CD4-positive, alpha-beta T cell (primary cell): Measurements from ENCODE around the gene METTL15. TPM values are rescaled to one million over a fixed set of nuclear protein-coding genes. Genes with fewer than 3 reads are reported as not detected.

Experiments
- ATAC-seq: fragments of 200-7000 bp; cut with Tn5 transposase; one replicate; pipeline ENCODE4 v1.10.0; 2022; ENCODE audit warnings: mild to moderate bottlenecking; ENCODE audit not compliant: poor library complexity
- CTCF ChIA-PET: fragments of 350-600 bp; sonication (Branson Sonifier 250); formaldehyde crosslinking; loops from one replicate; lab custom pipeline; 2021; ENCODE audit warnings: antibody characterized with exemption, inconsistent platforms; lab: Charles Lee
- POLR2A ChIA-PET: fragments of 350-600 bp; sonication (Branson Sonifier 250); formaldehyde crosslinking; loops from one replicate; lab custom pipeline; 2021; ENCODE audit warnings: antibody characterized with exemption, inconsistent platforms; lab: Charles Lee
- DNase-seq, 14 experiments: peaks; one replicate each; pipeline ENCODE4 v3.0.0-alpha.2; 2013 to 2020; ENCODE audit warnings: mixed read lengths in 2 of 14
- H3K27ac ChIP-seq, 2 donors: one replicate each; pipeline versions ENCODE4 v1.5.1 to v1.7.0; 2013; ENCODE audit warnings: low read length in 2 of 2, low read depth in 1 of 2, mild to moderate bottlenecking in 1 of 2
- H3K27me3 ChIP-seq, 2 experiments: 1 replicate in 1 of 2; 2 replicates in 1 of 2; pipeline versions ENCODE4 v1.6.1 to v1.7.0; 2013; ENCODE audit warnings: low read length in 2 of 2, control low read depth in 1 of 2, mild to moderate bottlenecking in 1 of 2, moderate library complexity in 1 of 2; ENCODE audit not compliant: insufficient read depth in 2 of 2, control insufficient read depth in 1 of 2
- H3K36me3 ChIP-seq: one replicate; pipeline ENCODE4 v1.6.1; 2013; ENCODE audit warnings: low read length, control low read depth; ENCODE audit not compliant: insufficient read depth
- H3K4me1 ChIP-seq: one replicate; pipeline ENCODE4 v1.6.1; 2013; ENCODE audit warnings: low read length, control low read depth; ENCODE audit not compliant: insufficient read depth
- H3K4me3 ChIP-seq: one replicate; pipeline ENCODE4 v1.5.1; 2013; ENCODE audit warnings: mild to moderate bottlenecking, low read length, moderate library complexity
- H3K9me3 ChIP-seq, 2 experiments: 1 replicate in 1 of 2; 2 replicates in 1 of 2; pipeline versions ENCODE4 v1.6.1 to v1.7.0; 2013; ENCODE audit warnings: low read length in 2 of 2, mild to moderate bottlenecking in 2 of 2, control low read depth in 1 of 2, moderate library complexity in 1 of 2; ENCODE audit not compliant: control insufficient read depth in 1 of 2, insufficient read depth in 1 of 2
- H3K27ac Mint-ChIP-seq: one replicate; pipeline ENCODE4 v1.8.0; 2020; ENCODE audit warnings: mixed read lengths
- H3K27me3 Mint-ChIP-seq: one replicate; pipeline ENCODE4 v1.8.0; 2021; ENCODE audit warnings: mixed read lengths
- H3K36me3 Mint-ChIP-seq: one replicate; pipeline ENCODE4 v1.8.0; 2021; ENCODE audit warnings: low read depth, mixed read lengths
- H3K4me1 Mint-ChIP-seq: one replicate; pipeline ENCODE4 v1.8.0; 2021; ENCODE audit warnings: low read depth, mixed read lengths
- H3K4me3 Mint-ChIP-seq: one replicate; pipeline ENCODE4 v1.8.0; 2020; ENCODE audit warnings: mild to moderate bottlenecking, mixed read lengths
- H3K9me3 Mint-ChIP-seq: one replicate; pipeline ENCODE4 v1.8.0; 2020; ENCODE audit warnings: mixed read lengths
- CTCF ChIP-seq: fragments of 200-600 bp; IDR thresholded peaks from one replicate; pipeline ENCODE4 v1.8.0; 2022; ENCODE audit warnings: antibody characterized with exemption, mild to moderate bottlenecking
- intact Hi-C, 2 experiments: fragments of 100-400 bp; cut with DNase I in 1 of 2; cut with micrococcal nuclease in 1 of 2; formaldehyde crosslinking; loops; one replicate each; pipeline versions ENCODE4 v1.15.1 to v1.9.0; 2023 to 2025; cut with DNase I, micrococcal nuclease
- total RNA-seq, 174 experiments: library from RNA in 2 of 174; stranded (reverse) in 2 of 174; gene quantifications; one replicate each; pipeline ENCODE4 v1.2.3 and lab custom pipeline; 2021 to 2026

The METTL15 gene
- total RNA-seq, 2 experiments from 2014 or later, result 3.5 to 4.4 TPM

GRCh38 chr11:28242596-28242995 is 134.4 kb downstream of the METTL15 start:
- no peaks in the 10 kb centered on the region for H3K4me1 ChIP-seq
- H3K27me3 ChIP-seq, result no peaks in the 10 kb centered on the region
- H3K4me3 ChIP-seq, result no peak overlapping the region
- no peaks in the 10 kb centered on the region for H3K36me3 ChIP-seq
- CTCF ChIA-PET, result interaction anchor here (1.0 kb wide), 1 partner anchor 43 kb away, joined by 3 read pairs; no protein-coding TSS in a partner anchor
- H3K9me3 ChIP-seq, result peaks cover 0 to 5% of the 10 kb centered on the region in 2 experiments
- no peak for DNase-seq
- TF ChIP-seq CTCF, result no peak
- H3K4me3 Mint-ChIP-seq, result no peak overlapping the region
- no peaks in the 10 kb centered on the region for H3K27me3 Mint-ChIP-seq
- no peak overlapping the region for H3K27ac ChIP-seq
- H3K4me1 Mint-ChIP-seq, result no peaks in the 10 kb centered on the region
- H3K9me3 Mint-ChIP-seq, result peaks cover 6% of the 10 kb centered on the region
- H3K27ac Mint-ChIP-seq, result no peak overlapping the region
- intact Hi-C loops, result no loop called here
- H3K36me3 Mint-ChIP-seq, result peaks cover 51% of the 10 kb centered on the region
- POLR2A ChIA-PET, result no interaction called here
- no peak for ATAC-seq

- TF ChIP-seq CTCF, result no peak
- no peaks in the 10 kb centered on the region for H3K27me3 ChIP-seq
- no peaks in the 10 kb centered on the region for H3K36me3 ChIP-seq
- ChIA-PET CTCF (no interaction called here), POLR2A (no interaction called here)
- Mint-ChIP-seq H3K27ac (no peak overlapping the region), H3K36me3 (peaks cover 55% of the 10 kb centered on the region), H3K4me3 (no peak overlapping the region), H3K27me3 (no peaks in the 10 kb centered on the region), H3K9me3 (peaks cover 6% of the 10 kb centered on the region), H3K4me1 (no peaks in the 10 kb centered on the region)
- no peak overlapping the region for H3K27ac ChIP-seq
- peaks cover 0 to 4% of the 10 kb centered on the region in 2 experiments for H3K9me3 ChIP-seq
- H3K4me1 ChIP-seq, result no peaks in the 10 kb centered on the region
- intact Hi-C loops, result no loop called here
- ATAC-seq (no peak), DNase-seq (no peak)
- no peak overlapping the region for H3K4me3 ChIP-seq
Measured at GRCh38 chr11:28243061-28243460, 134.9 kb downstream of the METTL15 start.

- Histone ChIP-seq H3K27me3 (no peaks in the 10 kb centered on the region), H3K9me3 (no peaks in the 10 kb centered on the region), H3K4me1 (no peaks in the 10 kb centered on the region), H3K27ac (no peak overlapping the region), H3K4me3 (no peak overlapping the region), H3K36me3 (no peaks in the 10 kb centered on the region)
- DNase-seq, result no peak
- Mint-ChIP-seq H3K36me3 (peaks cover 54% of the 10 kb centered on the region), H3K9me3 (peaks cover 6% of the 10 kb centered on the region), H3K27me3 (no peaks in the 10 kb centered on the region), H3K4me3 (no peak overlapping the region), H3K27ac (no peak overlapping the region), H3K4me1 (no peaks in the 10 kb centered on the region)
- no peak for ATAC-seq
- no peak for TF ChIP-seq CTCF
- intact Hi-C loops, result no loop called here
- ChIA-PET POLR2A (no interaction called here), CTCF (no interaction called here)
Measured at GRCh38 chr11:28243581-28243980, 135.4 kb downstream of the METTL15 start.
